Vein endothelial cell (primary cell): ENCODE measurements around the gene PLEKHG2. TPM values are rescaled to one million over a fixed set of nuclear protein-coding genes. Genes with fewer than 3 reads are reported as not detected.

Experiments
- small RNA-seq: library from RNA; depleted of rRNA; stranded (forward); fragments of <200 nt; gene quantifications from one replicate; pipeline ENCODE3, GENCODE V24; 2012
- total RNA-seq: library from RNA; depleted of rRNA; stranded (reverse); fragments of >200 nt; gene quantifications from 2 replicates; pipeline ENCODE4 v1.2.3, GENCODE V29; 2012

Gene PLEKHG2
- total RNA-seq = 31.7 and 36.9 TPM in 2 replicates

GRCh38 chr19:39412100-39412866 is at the start of gene PLEKHG2:
PLEKHG2 (plus strand) TSS chr19:39412669; CDS start chr19:39414087, 1,418 bp downstream.

GRCh38 chr19:39390751-39391437 is 21.6 kb upstream of the PLEKHG2 start, which contains the start of the genes MED29 and PAF1:
MED29 (plus strand) TSS chr19:39391378; CDS start chr19:39391423, 45 bp downstream.
PAF1 (minus strand) TSS chr19:39391106; CDS start chr19:39390864, 242 bp downstream.

GRCh38 chr19:39406656-39407409 is 5.6 kb upstream of the PLEKHG2 start, which contains the start of gene ZFP36:
ZFP36 (plus strand) TSS chr19:39406847; CDS start chr19:39406905, 58 bp downstream.

GRCh38 chr19:39435499-39436349 is 23.3 kb downstream of the PLEKHG2 start, which contains the start of gene RPS16:
RPS16 (minus strand) TSS chr19:39435949; CDS start chr19:39435895, 54 bp downstream.

GRCh38 chr19:39445196-39446111 is 33.0 kb downstream of the PLEKHG2 start, which contains the start of gene SUPT5H:
SUPT5H (plus strand) TSS chr19:39445582; CDS start chr19:39445891, 309 bp downstream.

Small RNA genes lying within 50 kb of the gene (small RNA-seq; reads per million reads assigned to genes)
- gene MIR4530 (0.08 reads per million), gene RN7SL566P (not detected)

Other genes starting within 250 kb of the PLEKHG2 start
- gene NCCRP1, start 215.7 kb upstream of the PLEKHG2 start, total RNA-seq = not detected in 2 replicates
- gene SYCN, start 208.4 kb upstream of the PLEKHG2 start, total RNA-seq = not detected in 2 replicates
- gene IFNL3, start 167.7 kb upstream of the PLEKHG2 start, total RNA-seq = not detected in 2 replicates
- not detected in 2 replicates for gene IFNL4, start 163.8 kb upstream of the PLEKHG2 start, total RNA-seq
- gene IFNL2, start 144.3 kb upstream of the PLEKHG2 start, total RNA-seq = not detected in 2 replicates
- gene IFNL1, start 116.3 kb upstream of the PLEKHG2 start, total RNA-seq = not detected in 2 replicates
- gene LRFN1, start 91.8 kb upstream of the PLEKHG2 start, total RNA-seq = 0.29 and 0.65 TPM in 2 replicates
- 51.9 and 70.2 TPM in 2 replicates for gene GMFG, start 76.6 kb upstream of the PLEKHG2 start, total RNA-seq
- gene SAMD4B, start 70.2 kb upstream of the PLEKHG2 start, total RNA-seq = 64.7 and 68.9 TPM in 2 replicates
- 29.8 and 32.0 TPM in 2 replicates for gene PAF1, start 21.6 kb upstream of the PLEKHG2 start, total RNA-seq
- 17.3 and 24.2 TPM in 2 replicates for gene MED29, start 21.3 kb upstream of the PLEKHG2 start, total RNA-seq
- gene ZFP36, start 5.8 kb upstream of the PLEKHG2 start, total RNA-seq = 2.9 and 3.2 TPM in 2 replicates
- 47.4 and 84.9 TPM in 2 replicates for gene RPS16, start 23.3 kb downstream of the PLEKHG2 start, total RNA-seq
- 85.1 and 98.3 TPM in 2 replicates for gene SUPT5H, start 32.9 kb downstream of the PLEKHG2 start, total RNA-seq
- gene TIMM50, start 68.2 kb downstream of the PLEKHG2 start, total RNA-seq = 55.0 and 57.8 TPM in 2 replicates
- 0.29 and 0.65 TPM in 2 replicates for gene DLL3, start 86.3 kb downstream of the PLEKHG2 start, total RNA-seq
- not detected in 2 replicates for gene SELENOV, start 102.5 kb downstream of the PLEKHG2 start, total RNA-seq
- gene EID2B, start 120.2 kb downstream of the PLEKHG2 start, total RNA-seq = 2.0 and 4.6 TPM in 2 replicates
- gene EID2, start 127.5 kb downstream of the PLEKHG2 start, total RNA-seq = 9.6 and 11.8 TPM in 2 replicates
- not detected in 2 replicates for gene LGALS13, start 189.9 kb downstream of the PLEKHG2 start, total RNA-seq
- gene LGALS16, start 243.2 kb downstream of the PLEKHG2 start, total RNA-seq = not detected in 2 replicates